Activated CD4-positive, alpha-beta T cell treated with anti-CD3 and anti-CD28 coated beads, Interleukin-2, amount 10 ng/mL, durations not matched to agents 24 days and 14 days (primary cell): ENCODE results near the gene KIF19. TPM values are rescaled to one million over a fixed set of nuclear protein-coding genes. Genes with fewer than 3 reads are reported as not detected.
A peak's percentile ranks its signal among the peaks of the same experiment; 100 is the strongest.

ENCODE experiments used
- DNase-seq: peaks from one replicate; pipeline ENCODE4 v3.0.0; 2022
- H3K27ac Mint-ChIP-seq: one replicate; pipeline ENCODE4 v1.8.0; 2022; ENCODE audit warnings: mild to moderate bottlenecking, mixed read lengths
- H3K27me3 Mint-ChIP-seq: one replicate; pipeline ENCODE4 v1.8.0; 2022; ENCODE audit warnings: mixed read lengths
- H3K36me3 Mint-ChIP-seq: one replicate; pipeline ENCODE4 v1.8.0; 2022; ENCODE audit warnings: low read depth, mild to moderate bottlenecking, mixed read lengths
- H3K4me1 Mint-ChIP-seq: one replicate; pipeline ENCODE4 v1.8.0; 2021; ENCODE audit warnings: mixed read lengths
- H3K4me3 Mint-ChIP-seq: one replicate; pipeline ENCODE4 v1.8.0; 2022; ENCODE audit warnings: mild to moderate bottlenecking, moderate library complexity, mixed read lengths
- H3K9me3 Mint-ChIP-seq: one replicate; pipeline ENCODE4 v1.8.0; 2021; ENCODE audit warnings: mixed read lengths
- intact Hi-C: fragments of 100-400 bp; cut with micrococcal nuclease; formaldehyde crosslinking; loops from one replicate; pipeline ENCODE4 v1.15.1; 2023
- total RNA-seq: library from RNA; stranded (reverse); gene quantifications from 2 replicates; pipeline ENCODE4 v1.2.3, GENCODE V29; 2022

KIF19 gene
- total RNA-seq, 1 donor from 2014 or later: 0.23 TPM

DNA sequence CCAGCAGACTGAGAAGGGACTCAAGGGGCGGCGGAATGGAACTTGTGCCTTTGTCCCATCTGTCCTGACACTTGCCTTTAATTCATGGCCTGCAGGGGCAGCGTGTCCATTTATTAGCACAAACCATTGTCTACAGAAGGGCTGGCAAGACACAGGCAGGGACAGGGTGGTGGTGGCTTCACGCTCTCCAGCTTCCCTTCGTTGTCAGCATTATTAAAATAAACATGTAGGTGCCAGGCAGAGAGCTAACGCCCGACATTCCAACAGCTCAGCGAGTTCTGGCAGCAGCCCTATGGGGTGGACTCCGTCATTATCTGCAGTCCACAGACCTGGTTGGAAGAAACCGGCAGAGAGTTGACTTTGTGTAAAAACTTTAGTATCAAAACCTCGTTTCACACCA lies 35.7 kb upstream of the KIF19 start:
- no peak overlapping the region for H3K4me3 Mint-ChIP-seq
- H3K27ac Mint-ChIP-seq: no peak overlapping the region
- no peaks in the 10 kb centered on the region for H3K36me3 Mint-ChIP-seq
- no peak for DNase-seq
- peaks cover 25% of the 10 kb centered on the region for H3K4me1 Mint-ChIP-seq
- peaks cover 2% of the 10 kb centered on the region for H3K27me3 Mint-ChIP-seq
- intact Hi-C loops: no loop called here
- H3K9me3 Mint-ChIP-seq: peaks cover 3% of the 10 kb centered on the region

GRCh38 chr17:74292495-74292894 lies 33.5 kb upstream of the KIF19 start:
- Mint-ChIP-seq H3K4me3 (no peak overlapping the region), H3K27me3 (peaks cover 3% of the 10 kb centered on the region), H3K4me1 (peaks cover 27% of the 10 kb centered on the region), H3K36me3 (no peaks in the 10 kb centered on the region), H3K27ac (no peak overlapping the region), H3K9me3 (peaks cover 3% of the 10 kb centered on the region)
- intact Hi-C loops: no loop called here
- DNase-seq: no peak

DNA sequence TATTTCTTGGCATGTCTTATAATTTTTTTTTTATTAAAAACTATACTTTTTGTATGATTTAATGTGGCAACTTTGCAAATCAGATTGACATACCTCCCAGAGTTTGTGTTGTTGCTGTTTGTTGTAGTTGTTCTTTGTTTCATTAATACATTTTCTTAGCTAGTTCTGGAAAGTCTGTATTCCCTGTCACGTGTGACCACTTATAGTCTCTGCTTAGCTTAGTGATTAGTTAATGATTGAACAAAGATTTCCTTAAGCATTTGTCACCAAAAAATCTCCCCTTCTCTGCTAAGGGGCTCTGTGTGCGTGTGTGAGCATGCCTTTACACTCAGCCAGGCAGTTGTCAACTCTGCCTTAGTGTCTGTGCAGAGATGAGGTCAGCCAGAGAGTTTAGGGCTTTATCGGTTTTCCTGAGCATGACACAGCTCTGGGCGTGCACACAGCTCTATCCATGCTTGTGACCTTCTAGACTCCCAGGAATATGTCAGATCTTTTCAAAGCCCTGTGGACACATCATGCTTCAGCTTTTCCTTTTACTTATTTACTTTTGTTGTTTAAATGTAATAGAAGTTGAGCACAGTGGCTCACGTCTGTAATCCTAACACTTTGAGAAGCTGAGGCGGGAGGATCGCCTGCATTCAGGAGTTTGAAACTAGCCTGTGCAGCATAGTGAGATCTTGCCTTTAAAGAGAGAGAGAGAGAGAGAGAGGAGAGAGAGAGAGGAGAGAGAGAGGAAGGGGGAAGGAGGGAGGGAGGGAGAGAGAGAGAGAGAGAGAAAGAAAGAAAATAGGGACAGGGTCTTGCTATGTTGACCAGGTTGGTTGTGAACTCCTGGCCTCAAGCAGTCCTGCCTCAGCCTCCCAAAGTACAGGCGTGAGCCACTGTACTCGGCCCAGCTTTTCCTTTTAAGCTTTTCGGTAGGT lies 30.1 kb upstream of the KIF19 start:
- H3K9me3 Mint-ChIP-seq: peaks cover 3% of the 10 kb centered on the region
- peaks cover 6% of the 10 kb centered on the region for H3K27me3 Mint-ChIP-seq
- no peaks in the 10 kb centered on the region for H3K36me3 Mint-ChIP-seq
- intact Hi-C loops: loop anchor here (2.0 kb wide), 1 partner anchor 13 kb away; no protein-coding TSS in a partner anchor
- DNase-seq: no peak
- peaks cover 13% of the 10 kb centered on the region for H3K4me1 Mint-ChIP-seq
- no peak overlapping the region for H3K4me3 Mint-ChIP-seq
- H3K27ac Mint-ChIP-seq: no peak overlapping the region

DNA sequence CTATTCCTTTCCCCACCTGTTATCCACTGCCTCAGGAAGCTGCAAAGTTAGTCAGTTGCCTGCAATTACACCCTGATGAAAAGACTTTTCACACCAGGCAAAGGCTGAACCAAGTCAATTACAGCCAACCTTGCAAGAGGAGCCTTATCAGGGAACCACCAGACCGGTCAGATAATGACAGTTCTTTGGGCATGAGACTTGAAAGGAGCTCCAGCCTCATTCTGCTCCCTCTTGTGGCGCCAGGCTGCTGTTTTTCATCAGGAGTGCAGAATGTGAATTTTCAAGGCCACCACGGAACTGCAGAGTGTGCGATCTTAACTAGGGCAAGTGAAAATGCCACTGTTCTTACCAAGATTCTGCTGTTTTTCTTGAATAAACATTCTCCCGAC lies 29.5 kb upstream of the KIF19 start:
- H3K4me1 Mint-ChIP-seq: peaks cover 18% of the 10 kb centered on the region
- peaks cover 6% of the 10 kb centered on the region for H3K27me3 Mint-ChIP-seq
- H3K9me3 Mint-ChIP-seq: peaks cover 3% of the 10 kb centered on the region
- no peaks in the 10 kb centered on the region for H3K36me3 Mint-ChIP-seq
- H3K4me3 Mint-ChIP-seq: no peak overlapping the region
- intact Hi-C loops: loop anchor here (2.0 kb wide), 1 partner anchor 14 kb away; no protein-coding TSS in a partner anchor
- peak; percentile 82 for DNase-seq
- peak overlapping the region; percentile 41 for H3K27ac Mint-ChIP-seq

DNA sequence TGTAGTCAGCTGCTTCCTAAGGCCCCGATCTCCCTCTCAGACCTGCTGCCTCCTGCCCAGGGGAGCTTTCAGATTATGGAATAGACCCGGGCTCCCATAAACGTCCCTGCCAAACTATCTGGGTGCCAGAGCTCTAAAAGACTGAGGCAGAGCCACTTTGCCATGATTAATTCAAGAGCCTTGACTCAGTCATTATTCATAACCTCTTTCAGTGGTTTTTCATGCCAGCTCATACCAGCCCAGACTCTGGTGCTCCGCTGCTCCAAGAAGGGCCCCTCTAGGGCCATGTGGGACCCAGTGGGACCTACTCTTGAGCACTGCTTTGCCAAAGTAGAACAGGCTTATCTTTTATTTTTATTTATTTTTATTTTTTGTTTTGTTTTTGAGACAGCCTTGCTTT lies 28.1 kb upstream of the KIF19 start:
- H3K4me3 Mint-ChIP-seq: no peak overlapping the region

GRCh38 chr17:74298778-74299177 lies 27.2 kb upstream of the KIF19 start:
- intact Hi-C loops: no loop called here

More for the DNA sequence above, 28.1 kb upstream of the KIF19 start:
- intact Hi-C loops: loop anchor here (2.0 kb wide), 1 partner anchor 15 kb away; no protein-coding TSS in a partner anchor
- Mint-ChIP-seq H3K27me3 (peaks cover 6% of the 10 kb centered on the region), H3K27ac (peak overlapping the region; percentile 54), H3K4me1 (peaks cover 18% of the 10 kb centered on the region), H3K9me3 (peaks cover 3% of the 10 kb centered on the region), H3K36me3 (no peaks in the 10 kb centered on the region)
- no peak for DNase-seq

GRCh38 chr17:74299226-74300009 lies 26.6 kb upstream of the KIF19 start:
- H3K27ac Mint-ChIP-seq: no peak overlapping the region

More at GRCh38 chr17:74298778-74299177, 27.2 kb upstream of the KIF19 start:
- H3K27me3 Mint-ChIP-seq: peaks cover 6% of the 10 kb centered on the region
- peaks cover 3% of the 10 kb centered on the region for H3K9me3 Mint-ChIP-seq
- DNase-seq: no peak
- no peak overlapping the region for H3K4me3 Mint-ChIP-seq
- no peaks in the 10 kb centered on the region for H3K36me3 Mint-ChIP-seq
- H3K4me1 Mint-ChIP-seq: peaks cover 18% of the 10 kb centered on the region
- no peak overlapping the region for H3K27ac Mint-ChIP-seq

GRCh38 chr17:74303305-74303704 lies 22.7 kb upstream of the KIF19 start:
- Mint-ChIP-seq H3K27me3 (peaks cover 7% of the 10 kb centered on the region), H3K9me3 (no peaks in the 10 kb centered on the region), H3K36me3 (no peaks in the 10 kb centered on the region), H3K27ac (no peak overlapping the region), H3K4me3 (no peak overlapping the region), H3K4me1 (peaks cover 17% of the 10 kb centered on the region)
- intact Hi-C loops: loop anchor here (10.0 kb wide), 1 partner anchor 151 kb away; no protein-coding TSS in a partner anchor
- DNase-seq: no peak

More at GRCh38 chr17:74299226-74300009, 26.6 kb upstream of the KIF19 start:
- peaks cover 18% of the 10 kb centered on the region for H3K4me1 Mint-ChIP-seq
- no peaks in the 10 kb centered on the region for H3K36me3 Mint-ChIP-seq
- intact Hi-C loops: loop anchor here (10.0 kb wide), 1 partner anchor 155 kb away; no protein-coding TSS in a partner anchor
- H3K27me3 Mint-ChIP-seq: peaks cover 6% of the 10 kb centered on the region
- no peak overlapping the region for H3K4me3 Mint-ChIP-seq
- DNase-seq: no peak
- peaks cover 3% of the 10 kb centered on the region for H3K9me3 Mint-ChIP-seq

DNA sequence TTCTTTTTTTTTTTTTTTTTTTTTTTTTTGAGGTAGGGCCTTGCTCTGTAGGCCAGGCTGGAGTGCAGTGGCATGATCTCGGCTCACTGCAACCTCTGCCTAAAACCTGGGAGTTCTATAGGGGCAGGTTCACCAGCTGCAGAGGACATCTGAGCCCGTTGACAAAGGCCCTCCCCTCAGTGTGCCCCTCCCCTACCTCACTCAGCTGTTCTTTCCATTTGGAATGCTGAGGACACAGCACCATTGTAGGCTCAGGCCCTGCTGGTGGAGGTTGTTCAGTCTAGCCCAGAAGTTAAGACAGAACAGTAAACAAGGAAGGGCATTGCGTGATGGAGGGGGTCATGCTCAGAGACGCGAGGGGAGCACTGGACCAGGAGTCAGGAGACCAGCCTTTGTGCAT lies 21.8 kb upstream of the KIF19 start:
- no peaks in the 10 kb centered on the region for H3K36me3 Mint-ChIP-seq
- peaks cover 17% of the 10 kb centered on the region for H3K4me1 Mint-ChIP-seq
- H3K9me3 Mint-ChIP-seq: no peaks in the 10 kb centered on the region
- no peak for DNase-seq
- intact Hi-C loops: loop anchor here (10.0 kb wide), 1 partner anchor 151 kb away; no protein-coding TSS in a partner anchor
- H3K27ac Mint-ChIP-seq: no peak overlapping the region
- H3K4me3 Mint-ChIP-seq: no peak overlapping the region
- H3K27me3 Mint-ChIP-seq: peaks cover 7% of the 10 kb centered on the region

DNA sequence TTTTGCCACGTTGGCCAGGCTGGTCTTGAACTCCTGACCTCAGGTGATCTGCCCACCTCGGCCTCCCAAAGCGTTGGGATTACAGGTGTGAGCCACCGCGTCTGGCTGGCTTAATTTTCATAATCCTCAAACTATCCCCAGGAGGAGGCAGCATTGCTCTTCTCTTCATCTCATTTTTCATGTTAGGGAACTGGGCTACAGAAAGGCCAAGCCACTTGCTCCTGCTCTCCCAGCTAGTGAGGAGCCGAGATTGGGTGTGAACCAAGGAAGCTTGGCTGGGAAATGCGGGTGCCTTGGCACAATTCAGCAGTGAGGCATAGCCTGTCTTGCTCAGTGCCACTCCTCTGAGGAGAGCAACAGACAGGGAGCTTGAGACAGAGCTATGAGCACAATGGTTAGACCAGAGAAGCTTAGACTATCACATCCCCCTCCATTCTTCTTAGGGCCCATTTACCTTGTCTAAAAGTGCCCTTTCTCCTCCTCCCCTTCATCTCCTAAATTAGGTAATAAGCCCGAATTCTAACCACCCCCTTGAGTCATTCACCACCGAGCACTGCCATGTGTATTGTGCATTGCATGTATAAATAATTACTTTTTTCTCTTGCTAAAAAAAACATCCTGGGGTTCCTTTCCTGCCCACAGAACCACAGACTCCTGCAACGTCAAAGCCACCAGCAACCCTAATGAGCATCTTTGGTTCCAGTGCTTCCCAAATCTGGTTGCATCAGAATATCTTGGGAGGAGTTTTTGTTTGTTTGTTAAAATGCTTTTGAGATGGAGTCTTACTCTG lies 20.0 kb upstream of the KIF19 start:
- H3K4me1 Mint-ChIP-seq: peaks cover 16% of the 10 kb centered on the region
- H3K36me3 Mint-ChIP-seq: no peaks in the 10 kb centered on the region
- H3K4me3 Mint-ChIP-seq: no peak overlapping the region
- H3K27me3 Mint-ChIP-seq: peaks cover 7% of the 10 kb centered on the region
- no peak for DNase-seq
- H3K9me3 Mint-ChIP-seq: no peaks in the 10 kb centered on the region
- no peak overlapping the region for H3K27ac Mint-ChIP-seq
- intact Hi-C loops: loop anchor here (2.0 to 10.0 kb wide), 2 partner anchors 49 to 149 kb away; no protein-coding TSS in a partner anchor

GRCh38 chr17:74307984-74308773 lies 17.8 kb upstream of the KIF19 start:
- no peaks in the 10 kb centered on the region for H3K36me3 Mint-ChIP-seq
- H3K4me3 Mint-ChIP-seq: no peak overlapping the region
- no peaks in the 10 kb centered on the region for H3K9me3 Mint-ChIP-seq
- intact Hi-C loops: loop anchor here (2.0 to 10.0 kb wide), 2 partner anchors 47 to 147 kb away; no protein-coding TSS in a partner anchor
- H3K4me1 Mint-ChIP-seq: peaks cover 12% of the 10 kb centered on the region
- H3K27me3 Mint-ChIP-seq: peaks cover 7% of the 10 kb centered on the region
- no peak for DNase-seq
- H3K27ac Mint-ChIP-seq: no peak overlapping the region

GRCh38 chr17:74309902-74310301 lies 16.1 kb upstream of the KIF19 start:
- Mint-ChIP-seq H3K27me3 (peaks cover 7% of the 10 kb centered on the region), H3K9me3 (no peaks in the 10 kb centered on the region), H3K4me1 (peaks cover 12% of the 10 kb centered on the region), H3K4me3 (no peak overlapping the region), H3K36me3 (no peaks in the 10 kb centered on the region), H3K27ac (no peak overlapping the region)
- intact Hi-C loops: loop anchor here (10.0 kb wide), 1 partner anchor 145 kb away; no protein-coding TSS in a partner anchor
- DNase-seq: no peak
